Osteocyte (in vitro differentiated cells): Measurements from ENCODE around the gene SOCS6. TPM values are rescaled to one million over a fixed set of nuclear protein-coding genes. Genes with fewer than 3 reads are reported as not detected.
"Not testable (repeated sequence)": the region's sequence is repeated elsewhere in the genome, so short reads cannot be mapped to it uniquely, and the experiment has no call there.

ENCODE experiments used
- DNase-seq: peaks from one replicate; pipeline ENCODE4 v3.0.0; 2021; ENCODE audit warnings: mixed read lengths; ENCODE audit not compliant: unreplicated experiment; ENCODE audit errors: extremely low spot score
- H3K27ac Mint-ChIP-seq: one replicate; pipeline ENCODE4 v1.8.0; 2021; ENCODE audit warnings: mild to moderate bottlenecking, mixed read lengths; ENCODE audit not compliant: unreplicated experiment
- H3K27me3 Mint-ChIP-seq: one replicate; pipeline ENCODE4 v1.8.0; 2021; ENCODE audit warnings: mixed read lengths; ENCODE audit not compliant: unreplicated experiment
- H3K36me3 Mint-ChIP-seq: one replicate; pipeline ENCODE4 v1.8.0; 2021; ENCODE audit warnings: mixed read lengths; ENCODE audit not compliant: unreplicated experiment
- H3K4me1 Mint-ChIP-seq: one replicate; pipeline ENCODE4 v1.8.0; 2021; ENCODE audit warnings: mixed read lengths; ENCODE audit not compliant: unreplicated experiment
- H3K4me3 Mint-ChIP-seq: one replicate; pipeline ENCODE4 v1.8.0; 2021; ENCODE audit warnings: mild to moderate bottlenecking, moderate library complexity, mixed read lengths; ENCODE audit not compliant: unreplicated experiment
- H3K9me3 Mint-ChIP-seq: one replicate; pipeline ENCODE4 v1.8.0; 2021; ENCODE audit warnings: mixed read lengths; ENCODE audit not compliant: unreplicated experiment
- total RNA-seq: library from RNA; stranded (reverse); gene quantifications from 2 replicates; pipeline ENCODE4 v1.2.1, GENCODE V29; 2021
- TF ChIP-seq, protein P1 (sequence below): fragments of 200-600 bp; sonication (generic); IDR thresholded peaks from 2 replicates; pipeline ENCODE4 v1.5.0; 2021; ENCODE audit warnings: antibody characterized with exemption, mild to moderate bottlenecking, moderate library complexity

Gene SOCS6
- total RNA-seq, 1 donor from 2014 or later: 19.4 TPM

GRCh38 chr18:70363861-70364260 lies 75.0 kb downstream of the SOCS6 start:
- no peak overlapping the region for H3K4me3 Mint-ChIP-seq
- H3K27ac Mint-ChIP-seq: no peak overlapping the region
- DNase-seq: no peak
- no peaks in the 10 kb centered on the region for H3K36me3 Mint-ChIP-seq
- TF ChIP-seq, protein P1, sequence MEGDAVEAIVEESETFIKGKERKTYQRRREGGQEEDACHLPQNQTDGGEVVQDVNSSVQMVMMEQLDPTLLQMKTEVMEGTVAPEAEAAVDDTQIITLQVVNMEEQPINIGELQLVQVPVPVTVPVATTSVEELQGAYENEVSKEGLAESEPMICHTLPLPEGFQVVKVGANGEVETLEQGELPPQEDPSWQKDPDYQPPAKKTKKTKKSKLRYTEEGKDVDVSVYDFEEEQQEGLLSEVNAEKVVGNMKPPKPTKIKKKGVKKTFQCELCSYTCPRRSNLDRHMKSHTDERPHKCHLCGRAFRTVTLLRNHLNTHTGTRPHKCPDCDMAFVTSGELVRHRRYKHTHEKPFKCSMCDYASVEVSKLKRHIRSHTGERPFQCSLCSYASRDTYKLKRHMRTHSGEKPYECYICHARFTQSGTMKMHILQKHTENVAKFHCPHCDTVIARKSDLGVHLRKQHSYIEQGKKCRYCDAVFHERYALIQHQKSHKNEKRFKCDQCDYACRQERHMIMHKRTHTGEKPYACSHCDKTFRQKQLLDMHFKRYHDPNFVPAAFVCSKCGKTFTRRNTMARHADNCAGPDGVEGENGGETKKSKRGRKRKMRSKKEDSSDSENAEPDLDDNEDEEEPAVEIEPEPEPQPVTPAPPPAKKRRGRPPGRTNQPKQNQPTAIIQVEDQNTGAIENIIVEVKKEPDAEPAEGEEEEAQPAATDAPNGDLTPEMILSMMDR: no peak
- no peaks in the 10 kb centered on the region for H3K9me3 Mint-ChIP-seq
- H3K27me3 Mint-ChIP-seq: no peaks in the 10 kb centered on the region
- peaks cover 11% of the 10 kb centered on the region for H3K4me1 Mint-ChIP-seq

DNA sequence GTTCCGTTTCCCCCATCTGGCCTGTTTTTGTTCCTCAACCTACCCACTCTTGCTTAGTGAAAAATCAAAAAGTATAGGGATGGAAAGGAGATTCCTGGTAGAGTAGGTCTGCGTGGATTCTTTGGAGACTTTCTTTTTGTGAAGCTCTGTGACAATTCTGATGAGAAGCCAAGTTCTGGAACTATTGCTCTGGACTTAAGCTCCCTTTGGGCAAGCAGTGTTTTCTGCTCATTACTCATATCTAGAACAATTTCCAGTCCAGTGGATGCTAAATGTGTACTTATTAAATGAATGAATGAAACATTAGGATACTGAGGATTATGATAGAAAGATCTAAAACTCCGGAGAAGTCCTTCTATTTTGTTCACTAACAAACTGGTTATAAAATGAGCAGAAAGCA lies 76.5 kb downstream of the SOCS6 start:
- peaks cover 11% of the 10 kb centered on the region for H3K4me1 Mint-ChIP-seq
- no peak for DNase-seq
- no peaks in the 10 kb centered on the region for H3K9me3 Mint-ChIP-seq
- TF ChIP-seq, protein P1: no peak
- no peaks in the 10 kb centered on the region for H3K27me3 Mint-ChIP-seq
- H3K36me3 Mint-ChIP-seq: no peaks in the 10 kb centered on the region
- no peak overlapping the region for H3K27ac Mint-ChIP-seq
- H3K4me3 Mint-ChIP-seq: no peak overlapping the region

GRCh38 chr18:70366174-70366573 lies 77.3 kb downstream of the SOCS6 start:
- no peaks in the 10 kb centered on the region for H3K27me3 Mint-ChIP-seq
- no peak for DNase-seq

GRCh38 chr18:70366670-70367069 lies 77.8 kb downstream of the SOCS6 start:
- no peak for DNase-seq
- Mint-ChIP-seq H3K9me3 (no peaks in the 10 kb centered on the region), H3K36me3 (no peaks in the 10 kb centered on the region), H3K27ac (no peak overlapping the region), H3K4me3 (no peak overlapping the region), H3K4me1 (peaks cover 11% of the 10 kb centered on the region), H3K27me3 (no peaks in the 10 kb centered on the region)
- TF ChIP-seq, protein P1: no peak

More at GRCh38 chr18:70366174-70366573, 77.3 kb downstream of the SOCS6 start:
- Mint-ChIP-seq H3K36me3 (no peaks in the 10 kb centered on the region), H3K4me3 (no peak overlapping the region), H3K4me1 (peaks cover 11% of the 10 kb centered on the region), H3K9me3 (no peaks in the 10 kb centered on the region), H3K27ac (peak overlapping the region; percentile 24)
- TF ChIP-seq, protein P1: no peak

GRCh38 chr18:70367344-70367743 lies 78.5 kb downstream of the SOCS6 start:
- not testable (repeated sequence) for H3K27me3 Mint-ChIP-seq, H3K9me3 Mint-ChIP-seq, H3K4me3 Mint-ChIP-seq, H3K36me3 Mint-ChIP-seq, DNase-seq, H3K27ac Mint-ChIP-seq
- H3K4me1 Mint-ChIP-seq: peaks cover 11% of the 10 kb centered on the region

- Mint-ChIP-seq H3K36me3 (no peaks in the 10 kb centered on the region), H3K9me3 (no peaks in the 10 kb centered on the region), H3K4me3 (no peak overlapping the region), H3K27ac (no peak overlapping the region), H3K4me1 (peaks cover 14% of the 10 kb centered on the region), H3K27me3 (no peaks in the 10 kb centered on the region)
- TF ChIP-seq, protein P1: no peak
- DNase-seq: no peak
These were observed 80.1 kb downstream of the SOCS6 start for GRCh38 chr18:70368903-70369302.
